ENCODE data around the gene DTNBP1.
"Not testable (repeated sequence)": the region's sequence is repeated elsewhere in the genome, so short reads cannot be mapped to it uniquely, and the experiment has no call there.

DNA sequence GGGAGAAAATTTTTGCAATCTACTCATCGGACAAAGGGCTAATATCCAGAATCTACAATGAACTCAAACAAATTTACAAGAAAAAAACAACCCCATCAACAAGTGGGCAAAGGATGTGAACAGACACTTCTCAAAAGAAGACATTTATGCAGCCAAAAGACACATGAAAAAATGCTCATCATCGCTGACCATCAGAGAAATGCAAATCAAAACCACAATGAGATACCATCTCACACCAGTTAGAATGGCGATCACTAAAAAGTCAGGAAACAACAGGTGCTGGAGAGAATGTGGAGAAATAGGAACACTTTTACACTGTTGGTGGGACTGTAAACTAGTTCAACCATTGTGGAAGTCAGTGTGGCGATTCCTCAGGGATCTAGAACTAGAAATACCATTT is 4.1 kb upstream of the DTNBP1 start:
- TF ChIP-seq, protein P1, sequence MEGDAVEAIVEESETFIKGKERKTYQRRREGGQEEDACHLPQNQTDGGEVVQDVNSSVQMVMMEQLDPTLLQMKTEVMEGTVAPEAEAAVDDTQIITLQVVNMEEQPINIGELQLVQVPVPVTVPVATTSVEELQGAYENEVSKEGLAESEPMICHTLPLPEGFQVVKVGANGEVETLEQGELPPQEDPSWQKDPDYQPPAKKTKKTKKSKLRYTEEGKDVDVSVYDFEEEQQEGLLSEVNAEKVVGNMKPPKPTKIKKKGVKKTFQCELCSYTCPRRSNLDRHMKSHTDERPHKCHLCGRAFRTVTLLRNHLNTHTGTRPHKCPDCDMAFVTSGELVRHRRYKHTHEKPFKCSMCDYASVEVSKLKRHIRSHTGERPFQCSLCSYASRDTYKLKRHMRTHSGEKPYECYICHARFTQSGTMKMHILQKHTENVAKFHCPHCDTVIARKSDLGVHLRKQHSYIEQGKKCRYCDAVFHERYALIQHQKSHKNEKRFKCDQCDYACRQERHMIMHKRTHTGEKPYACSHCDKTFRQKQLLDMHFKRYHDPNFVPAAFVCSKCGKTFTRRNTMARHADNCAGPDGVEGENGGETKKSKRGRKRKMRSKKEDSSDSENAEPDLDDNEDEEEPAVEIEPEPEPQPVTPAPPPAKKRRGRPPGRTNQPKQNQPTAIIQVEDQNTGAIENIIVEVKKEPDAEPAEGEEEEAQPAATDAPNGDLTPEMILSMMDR (IDR thresholded peaks at IDR 0.05): not testable (repeated sequence)
- TF ChIP-seq POLR2AphosphoS5, POLR2A (IDR thresholded peaks at IDR 0.05): not testable (repeated sequence)

All from prostate gland (tissue), 2 donors.